NT2/D1 (cell line): ENCODE results near the gene NR3C2.

Source experiments
- YY1 ChIP-seq: IDR thresholded peaks from 2 replicates; pipeline ENCODE4 v1.6.1; 2011; ENCODE audit not compliant: insufficient read length, insufficient read depth
- ZNF274 ChIP-seq: IDR thresholded peaks from 2 replicates; pipeline ENCODE4 v1.6.1; 2011; ENCODE audit warnings: mild to moderate bottlenecking, low read depth, low read length

- TF ChIP-seq YY1 (no peak), ZNF274 (no peak)
Measured at GRCh38 chr4:148437439-148437838, 4.8 kb downstream of the NR3C2 start.
